ENCODE results near the gene AGL.

DNA sequence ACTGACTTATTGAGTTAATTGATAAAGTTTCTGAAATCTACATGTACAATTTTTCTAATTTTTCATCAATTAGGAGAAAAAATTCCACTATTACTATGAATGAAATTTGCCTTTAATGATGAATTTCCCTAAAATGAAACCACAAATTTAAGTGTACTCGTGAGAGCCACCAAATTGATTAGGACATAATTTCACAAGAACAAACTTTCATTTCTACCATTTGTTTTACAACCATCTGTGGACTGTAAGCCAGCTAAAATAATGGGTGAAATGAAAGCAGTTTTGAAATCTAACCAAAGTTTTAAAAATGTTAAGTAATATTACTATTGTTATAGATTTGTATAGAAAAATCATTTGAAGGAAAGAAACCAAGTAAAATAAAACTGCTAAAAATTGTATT is 41.8 kb downstream of the AGL start:
- no peak for TF ChIP-seq CTCF (conservative IDR thresholded peaks at IDR 0.05; ENCODE audit: low read length)
- TF ChIP-seq EZH2phosphoT487 (IDR thresholded peaks at IDR 0.05; ENCODE audit: borderline replicate concordance) = no peak

Measured in Loucy (cell line).